ENCODE data around the gene PTPN11.
"Not testable (repeated sequence)": the region's sequence is repeated elsewhere in the genome, so short reads cannot be mapped to it uniquely, and the experiment has no call there.

The PTPN11 gene

GRCh38 chr12:112514456-112514855, 95.7 kb downstream of the PTPN11 start:
- no peak overlapping the region for H3K27ac ChIP-seq
- POLR2A ChIA-PET (ENCODE audit: low non-redundant PET), result no interaction called here
- DNase-seq (ENCODE audit: low spot score), result no peak
- CTCF ChIA-PET, result no interaction called here
- TF ChIP-seq CTCF (conservative IDR thresholded peaks at IDR 0.05; ENCODE audit: low read depth), result no peak

GRCh38 chr12:112514926-112515642, 96.3 kb downstream of the PTPN11 start:
- H3K27ac ChIP-seq, result no peak overlapping the region
- CTCF ChIA-PET, result no interaction called here
- POLR2A ChIA-PET (ENCODE audit: low non-redundant PET), result no interaction called here
- no peak for TF ChIP-seq CTCF (conservative IDR thresholded peaks at IDR 0.05; ENCODE audit: low read depth)
- DNase-seq (ENCODE audit: low spot score), result no peak

- no peak for DNase-seq (ENCODE audit: low spot score)
- H3K27ac ChIP-seq, result no peak overlapping the region
- TF ChIP-seq CTCF (conservative IDR thresholded peaks at IDR 0.05; ENCODE audit: low read depth), result no peak
- ChIA-PET CTCF (no interaction called here), POLR2A (ENCODE audit: low non-redundant PET) (no interaction called here)
These were observed 97.1 kb downstream of the PTPN11 start for GRCh38 chr12:112515868-112516267.

GRCh38 chr12:112517730-112518364, 99.1 kb downstream of the PTPN11 start:
- no peak overlapping the region for H3K27ac ChIP-seq
- DNase-seq (ENCODE audit: low spot score), result no peak
- CTCF ChIA-PET, result interaction anchor here (0.5 to 0.7 kb wide), 2 partner anchors 101 to 382 kb away, joined by 4 to 7 read pairs; no protein-coding TSS in a partner anchor
- POLR2A ChIA-PET (ENCODE audit: low non-redundant PET), result no interaction called here
- TF ChIP-seq CTCF (conservative IDR thresholded peaks at IDR 0.05; ENCODE audit: low read depth), result no peak

GRCh38 chr12:112518365-112518735, 99.6 kb downstream of the PTPN11 start:
- DNase-seq (ENCODE audit: low spot score), result no peak
- no peak for TF ChIP-seq CTCF (conservative IDR thresholded peaks at IDR 0.05; ENCODE audit: low read depth)
- CTCF ChIA-PET, result interaction anchor here (0.6 kb wide), 2 partner anchors 9 to 44 kb away, joined by 3 to 4 read pairs; no protein-coding TSS in a partner anchor
- POLR2A ChIA-PET (ENCODE audit: low non-redundant PET), result no interaction called here
- no peak overlapping the region for H3K27ac ChIP-seq

GRCh38 chr12:112519841-112520340, 101.1 kb downstream of the PTPN11 start:
- CTCF ChIA-PET, result interaction anchor here (0.6 to 0.7 kb wide), 2 partner anchors 36 to 342 kb away, joined by 3 read pairs; no protein-coding TSS in a partner anchor
- POLR2A ChIA-PET (ENCODE audit: low non-redundant PET); H3K27ac ChIP-seq; DNase-seq (ENCODE audit: low spot score): not testable (repeated sequence)

GRCh38 chr12:112523856-112524255, 105.1 kb downstream of the PTPN11 start:
- CTCF ChIA-PET, result no interaction called here
- DNase-seq (ENCODE audit: low spot score), result no peak
- no peak for TF ChIP-seq CTCF (conservative IDR thresholded peaks at IDR 0.05; ENCODE audit: low read depth)
- POLR2A ChIA-PET (ENCODE audit: low non-redundant PET), result no interaction called here
- H3K27ac ChIP-seq, result no peak overlapping the region

All from RWPE1 (cell line).